ENCODE measurements around the gene MACROD2.

- no peak for TF ChIP-seq EP300 (IDR thresholded peaks at IDR 0.05)
- TF ChIP-seq, protein P1, sequence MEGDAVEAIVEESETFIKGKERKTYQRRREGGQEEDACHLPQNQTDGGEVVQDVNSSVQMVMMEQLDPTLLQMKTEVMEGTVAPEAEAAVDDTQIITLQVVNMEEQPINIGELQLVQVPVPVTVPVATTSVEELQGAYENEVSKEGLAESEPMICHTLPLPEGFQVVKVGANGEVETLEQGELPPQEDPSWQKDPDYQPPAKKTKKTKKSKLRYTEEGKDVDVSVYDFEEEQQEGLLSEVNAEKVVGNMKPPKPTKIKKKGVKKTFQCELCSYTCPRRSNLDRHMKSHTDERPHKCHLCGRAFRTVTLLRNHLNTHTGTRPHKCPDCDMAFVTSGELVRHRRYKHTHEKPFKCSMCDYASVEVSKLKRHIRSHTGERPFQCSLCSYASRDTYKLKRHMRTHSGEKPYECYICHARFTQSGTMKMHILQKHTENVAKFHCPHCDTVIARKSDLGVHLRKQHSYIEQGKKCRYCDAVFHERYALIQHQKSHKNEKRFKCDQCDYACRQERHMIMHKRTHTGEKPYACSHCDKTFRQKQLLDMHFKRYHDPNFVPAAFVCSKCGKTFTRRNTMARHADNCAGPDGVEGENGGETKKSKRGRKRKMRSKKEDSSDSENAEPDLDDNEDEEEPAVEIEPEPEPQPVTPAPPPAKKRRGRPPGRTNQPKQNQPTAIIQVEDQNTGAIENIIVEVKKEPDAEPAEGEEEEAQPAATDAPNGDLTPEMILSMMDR (IDR thresholded peaks at IDR 0.05): no peak
Measured at GRCh38 chr20:14223806-14224205, 228.5 kb downstream of the MACROD2 start.

Measured in ovary (tissue), 3 donors.